Activated naive CD4-positive, alpha-beta T cell treated with anti-CD3 and anti-CD28 coated beads, Interleukin-2, amount 50 U/mL, for 72 hours (primary cell): ENCODE results near the gene CPT2. TPM values are rescaled to one million over a fixed set of nuclear protein-coding genes. Genes with fewer than 3 reads are reported as not detected.
"Not testable (repeated sequence)": the region's sequence is repeated elsewhere in the genome, so short reads cannot be mapped to it uniquely, and the experiment has no call there.

Source experiments
- ATAC-seq, 2 donors: fragments of 150-1000 bp; cut with Tn5 transposase; 2 replicates each; pipeline ENCODE4 v1.10.0; 2021; ENCODE audit warnings: mild to moderate bottlenecking in 2 of 2, moderate library complexity in 2 of 2
- DNase-seq, 2 donors: peaks; one replicate each; pipeline ENCODE4 v3.0.0; 2021 to 2022; ENCODE audit warnings: low spot score in 2 of 2
- H3K27ac Mint-ChIP-seq, 2 donors: one replicate each; pipeline ENCODE4 v1.8.0; 2022; ENCODE audit warnings: mild to moderate bottlenecking in 2 of 2, mixed read lengths in 2 of 2
- H3K36me3 Mint-ChIP-seq, 2 donors: one replicate each; pipeline ENCODE4 v1.8.0; 2022; ENCODE audit warnings: mixed read lengths in 2 of 2
- H3K9me3 Mint-ChIP-seq, 2 donors: one replicate each; pipeline ENCODE4 v1.8.0; 2022; ENCODE audit warnings: mixed read lengths in 2 of 2
- total RNA-seq, 2 donors: library from RNA; stranded (reverse); gene quantifications; one replicate each; pipeline ENCODE4 v1.2.3, GENCODE V29; 2022

CPT2 gene
- total RNA-seq, 2 donors from 2014 or later, result 11.3 to 22.8 TPM

DNA sequence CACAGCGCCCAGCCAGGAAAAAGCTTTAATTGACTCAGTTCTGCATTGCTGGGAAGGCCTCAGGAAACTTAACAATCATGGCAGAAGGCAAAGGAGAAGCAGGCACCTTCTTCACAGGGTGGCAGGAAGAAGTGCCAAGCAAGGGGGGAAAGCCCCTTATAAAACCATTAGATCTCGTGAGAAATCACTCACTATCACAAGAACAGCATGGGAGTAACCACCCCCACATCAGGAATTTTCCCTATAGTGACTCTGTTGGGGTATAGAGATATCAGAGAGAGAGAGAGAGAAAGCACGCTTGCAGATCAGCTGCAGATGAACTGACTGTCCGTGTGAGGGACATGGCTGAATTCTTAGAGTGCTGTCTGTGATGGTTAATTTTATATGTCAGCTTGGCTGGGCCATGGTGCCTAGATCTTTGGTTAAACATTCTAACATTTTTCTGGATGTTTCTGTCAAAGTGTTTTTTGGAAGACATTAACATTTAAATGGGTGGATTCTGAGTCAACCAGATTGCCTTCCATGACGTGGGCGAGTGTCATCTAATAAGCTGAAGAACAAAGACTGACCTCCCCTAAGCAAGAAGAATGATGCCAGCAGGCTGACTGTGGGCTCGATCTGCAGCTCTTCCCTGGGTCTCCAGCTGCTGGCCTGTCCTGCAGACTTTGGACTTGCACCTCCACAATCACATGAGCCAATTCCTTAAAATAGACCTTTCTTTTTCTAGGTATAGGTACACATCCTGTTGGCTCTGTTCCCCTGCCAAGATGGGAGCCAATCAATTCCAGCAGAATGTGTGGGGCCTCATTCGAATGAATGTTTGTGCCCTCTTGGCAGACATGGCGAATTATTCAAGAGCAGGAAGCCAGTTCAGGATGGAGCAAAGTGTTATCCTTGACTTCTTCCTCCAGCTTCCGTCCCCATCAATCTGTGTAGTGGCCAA lies 21.4 kb upstream of the CPT2 start:
- ATAC-seq (no peak), DNase-seq (no peak)
- Mint-ChIP-seq H3K27ac (no peak overlapping the region), H3K9me3 (no peaks in the 10 kb centered on the region), H3K36me3 (no peaks in the 10 kb centered on the region)

DNA sequence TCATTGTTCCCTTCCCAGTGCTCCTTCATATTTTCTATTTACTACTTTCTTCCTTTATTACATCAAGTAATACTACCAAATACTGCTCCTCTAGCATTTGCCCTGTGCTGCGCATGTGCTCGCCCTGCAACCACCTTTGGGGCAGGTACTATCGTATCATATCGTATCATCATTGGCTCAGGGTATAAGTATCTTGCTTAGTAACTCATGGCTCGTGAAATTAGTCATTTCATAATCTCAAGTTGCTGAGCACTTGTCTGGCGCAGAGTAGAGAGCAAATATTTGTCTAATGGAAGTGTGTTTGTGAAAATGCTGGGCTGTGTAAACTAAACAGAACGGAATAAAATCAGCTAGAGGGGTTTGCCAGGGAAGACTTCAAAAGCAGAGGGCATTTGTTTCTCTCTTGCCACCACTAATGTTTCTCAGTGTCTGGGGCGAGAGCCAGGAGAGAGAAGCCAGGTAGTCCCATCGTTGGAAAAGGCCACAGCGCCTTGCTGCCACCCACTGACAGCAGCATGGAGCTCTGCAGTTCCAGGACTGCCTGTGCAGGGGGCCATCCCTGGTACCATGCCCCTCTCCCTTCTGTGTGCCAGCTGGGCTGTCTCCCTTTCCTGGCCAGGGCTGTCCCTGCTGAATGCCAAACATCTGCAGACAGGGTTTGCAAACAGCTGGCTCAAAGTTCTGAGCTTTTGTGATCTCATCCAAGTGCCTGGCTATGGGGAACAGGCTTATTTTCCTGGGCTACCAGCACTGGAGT lies 20.0 kb upstream of the CPT2 start:
- no peaks in the 10 kb centered on the region for H3K9me3 Mint-ChIP-seq
- H3K27ac Mint-ChIP-seq, result no peak overlapping the region
- DNase-seq, result no peak
- ATAC-seq, result no peak
- no peaks in the 10 kb centered on the region for H3K36me3 Mint-ChIP-seq

DNA sequence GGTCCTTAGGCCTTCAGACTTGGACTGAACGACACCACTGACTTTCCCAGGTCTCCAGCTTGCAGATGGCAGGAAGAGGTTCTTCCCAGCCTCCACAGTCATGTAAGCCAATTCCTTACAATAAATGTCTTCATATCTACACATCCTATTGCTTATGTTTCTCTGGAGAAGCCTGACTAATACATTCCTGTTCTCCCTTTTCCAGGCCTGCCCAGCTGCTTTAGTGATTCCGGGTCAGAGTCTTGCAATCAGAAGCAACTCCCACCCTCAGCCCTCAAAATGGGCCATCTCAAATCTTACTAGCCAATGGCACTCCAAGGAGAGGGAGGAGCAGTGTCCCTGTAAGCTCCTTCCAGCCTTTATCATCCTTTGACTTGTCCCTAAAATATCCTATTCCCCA lies 16.4 kb upstream of the CPT2 start:
- DNase-seq (peak in 1 of 2 donors; percentile 39), ATAC-seq (no peak)
- Mint-ChIP-seq H3K36me3 (no peaks in the 10 kb centered on the region), H3K27ac (no peak overlapping the region), H3K9me3 (no peaks in the 10 kb centered on the region)

DNA sequence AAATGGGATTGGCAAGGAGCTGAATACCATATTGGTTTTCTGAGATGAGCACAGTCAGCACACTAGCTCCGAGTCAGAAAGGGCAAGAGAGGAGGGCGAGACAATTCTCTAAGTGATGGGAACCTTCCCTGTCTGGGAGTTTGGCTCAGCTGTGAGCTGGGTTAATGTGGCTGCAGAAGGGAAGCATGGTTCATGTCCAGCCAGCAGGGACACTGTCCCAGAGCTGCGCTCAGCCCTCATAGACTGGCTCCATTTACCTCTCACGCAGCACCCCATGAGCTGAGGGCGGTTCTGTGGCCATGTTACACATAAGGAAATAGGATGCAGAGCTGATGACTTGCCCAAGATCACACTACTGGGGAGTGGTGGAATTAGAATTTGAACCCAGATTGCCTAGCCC lies 15.7 kb upstream of the CPT2 start:
- DNase-seq, result peak in 1 of 2 donors; percentile 6
- no peak overlapping the region for H3K27ac Mint-ChIP-seq
- ATAC-seq, result no peak
- H3K36me3 Mint-ChIP-seq, result no peaks in the 10 kb centered on the region
- H3K9me3 Mint-ChIP-seq, result no peaks in the 10 kb centered on the region

DNA sequence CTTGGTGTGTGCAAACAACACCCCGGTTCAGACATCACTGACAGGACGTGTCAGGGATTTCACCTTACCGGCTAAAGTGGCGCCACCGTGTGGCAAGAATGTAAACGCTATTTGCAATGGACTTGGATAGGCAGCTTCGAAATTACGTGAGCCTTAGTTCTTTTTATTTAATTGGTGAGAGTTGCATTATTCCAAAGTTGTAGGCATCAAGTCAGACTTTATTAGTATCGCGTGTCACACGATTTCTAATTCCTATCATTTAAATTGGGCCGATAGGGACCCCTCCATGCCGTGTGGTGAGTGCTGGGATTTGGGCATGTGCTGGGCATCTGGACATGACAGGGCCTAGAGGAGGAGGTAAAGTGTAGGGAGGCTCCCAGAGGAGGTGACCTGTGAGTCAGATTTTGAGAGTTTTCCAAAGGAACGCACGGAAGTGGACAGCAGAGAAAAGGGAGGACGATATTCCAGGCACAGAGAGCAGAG lies 14.5 kb upstream of the CPT2 start:
- ATAC-seq (peak; percentile 84 to 89), DNase-seq (peak; percentile 69 to 87)
- H3K27ac Mint-ChIP-seq, result no peak overlapping the region
- no peaks in the 10 kb centered on the region for H3K36me3 Mint-ChIP-seq
- no peaks in the 10 kb centered on the region for H3K9me3 Mint-ChIP-seq

DNA sequence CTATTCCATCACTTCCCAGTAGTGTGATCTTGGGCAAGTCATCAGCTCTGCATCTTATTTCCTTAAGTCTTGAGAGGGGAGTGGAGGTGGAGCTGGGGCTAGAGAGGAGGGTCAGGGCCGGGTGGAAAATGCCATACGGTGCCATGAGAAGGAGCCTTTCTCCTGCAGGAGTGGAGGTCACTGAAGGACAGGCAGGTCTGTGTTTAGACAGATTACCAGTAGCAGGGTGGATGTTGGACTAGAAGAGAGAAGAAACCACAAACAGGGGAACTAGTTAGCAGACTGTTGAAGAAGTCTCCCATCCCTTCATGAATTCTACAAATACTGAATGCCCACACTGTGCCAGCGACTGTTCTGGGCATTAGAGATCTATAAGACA lies 13.9 kb upstream of the CPT2 start:
- no peak overlapping the region for H3K27ac Mint-ChIP-seq
- ATAC-seq (no peak), DNase-seq (peak in 1 of 2 donors; percentile 14)
- no peaks in the 10 kb centered on the region for H3K36me3 Mint-ChIP-seq
- no peaks in the 10 kb centered on the region for H3K9me3 Mint-ChIP-seq

DNA sequence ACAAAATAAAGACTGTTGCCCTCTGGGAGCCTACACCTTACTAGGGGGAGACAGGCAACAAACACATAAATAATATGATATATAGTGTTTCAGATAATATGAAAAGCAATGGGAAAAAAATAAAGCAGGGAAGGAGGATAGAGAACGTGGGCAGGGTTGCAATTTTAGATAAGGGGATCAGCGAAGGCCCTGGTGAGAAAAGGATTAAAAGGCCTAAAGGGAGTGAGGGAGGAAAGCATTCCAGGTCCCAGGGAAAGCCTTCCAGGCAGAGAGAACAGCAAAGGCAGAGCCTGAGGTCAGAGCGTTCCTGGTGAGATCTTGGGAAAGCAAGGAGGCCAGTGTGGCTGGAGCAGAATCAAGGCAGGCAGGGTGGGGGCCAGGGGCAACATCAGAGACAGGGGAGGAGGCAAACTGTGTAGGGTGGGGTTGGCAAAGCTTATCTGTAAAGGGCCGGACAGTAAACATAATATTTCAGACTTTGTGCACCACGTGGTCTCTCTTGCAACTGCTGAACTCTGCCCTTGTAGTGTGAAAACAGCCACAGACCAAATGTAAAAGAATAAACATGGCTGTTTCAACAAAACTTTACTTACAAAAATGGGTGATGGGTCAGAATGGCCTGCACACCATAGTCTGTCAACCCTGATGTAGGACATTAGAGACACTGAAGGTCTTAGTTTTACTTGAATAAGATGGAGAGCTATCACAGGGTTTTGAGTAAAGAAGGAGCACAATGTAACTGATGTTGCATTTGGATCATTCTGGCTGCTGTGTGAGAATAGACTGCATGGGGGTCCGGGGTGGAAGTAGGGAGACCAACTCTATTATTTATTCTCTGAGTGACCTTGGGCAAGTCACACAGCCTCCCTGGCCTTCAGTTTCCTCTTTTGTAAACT lies 13.3 kb upstream of the CPT2 start:
- no peak for DNase-seq
- no peaks in the 10 kb centered on the region for H3K9me3 Mint-ChIP-seq

DNA sequence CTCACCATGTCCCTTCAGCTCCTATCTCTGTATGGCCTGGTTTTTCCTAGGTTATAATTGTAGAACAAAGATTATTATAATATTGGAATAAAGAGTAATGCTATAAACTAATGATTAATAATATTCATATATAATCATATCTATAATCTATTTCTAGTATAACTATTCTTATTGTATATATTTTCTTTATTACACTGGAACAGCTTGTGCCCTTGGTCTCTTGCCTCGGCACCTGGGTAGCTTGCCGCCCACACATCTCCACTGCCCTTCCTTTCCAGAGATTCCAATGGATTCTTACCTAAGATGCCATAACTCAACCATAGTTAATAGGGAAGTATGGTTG lies 10.7 kb upstream of the CPT2 start:
- H3K36me3 Mint-ChIP-seq, H3K27ac Mint-ChIP-seq, ATAC-seq, H3K9me3 Mint-ChIP-seq, DNase-seq: not testable (repeated sequence)

More for the DNA sequence above, 13.3 kb upstream of the CPT2 start:
- Mint-ChIP-seq H3K36me3 (no peaks in the 10 kb centered on the region), H3K27ac (no peak overlapping the region)
- ATAC-seq, result no peak

DNA sequence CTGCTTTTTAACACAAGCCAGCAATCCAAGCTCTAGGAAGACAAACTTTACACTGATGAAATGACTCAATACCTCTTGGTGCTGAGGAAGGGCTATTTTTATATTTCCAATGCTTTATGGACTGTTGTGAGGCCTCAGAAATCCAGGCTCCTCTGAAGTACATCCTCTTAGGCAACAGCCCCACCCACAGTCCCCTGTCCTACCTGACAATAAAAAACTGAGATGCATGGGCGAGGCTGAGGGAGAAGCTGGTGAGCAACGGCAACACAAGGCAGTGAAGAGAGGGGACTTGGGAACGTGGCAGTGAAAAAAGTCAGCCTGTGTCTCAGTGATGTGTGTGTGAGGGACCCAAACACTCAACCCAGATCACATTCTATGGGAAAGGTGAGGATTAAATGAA lies 10.1 kb upstream of the CPT2 start:
- ATAC-seq, result no peak

DNA sequence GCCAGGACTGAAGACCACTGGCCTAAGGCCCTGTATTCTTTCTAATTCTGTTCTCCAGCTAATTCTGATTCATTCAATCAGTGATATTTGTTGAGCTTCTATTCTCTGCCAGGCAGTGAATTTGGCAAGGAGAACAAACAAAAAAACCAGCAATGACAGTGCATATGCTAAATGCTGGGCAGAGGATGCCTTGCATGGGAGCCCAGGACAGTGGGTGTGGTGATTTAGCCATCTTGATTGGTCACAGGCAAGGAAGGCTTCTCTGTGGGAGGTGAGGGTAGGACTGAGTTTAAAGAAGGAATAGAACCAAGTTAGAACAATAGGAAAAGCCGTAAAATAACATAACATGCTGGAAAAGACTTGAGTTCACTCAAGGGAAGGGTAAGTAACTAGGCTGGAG lies 9.2 kb upstream of the CPT2 start:
- ATAC-seq (no peak), DNase-seq (no peak)
- no peaks in the 10 kb centered on the region for H3K9me3 Mint-ChIP-seq
- H3K36me3 Mint-ChIP-seq, result no peaks in the 10 kb centered on the region
- H3K27ac Mint-ChIP-seq, result no peak overlapping the region

More for the DNA sequence above, 10.1 kb upstream of the CPT2 start:
- no peak for DNase-seq
- Mint-ChIP-seq H3K36me3 (no peaks in the 10 kb centered on the region), H3K9me3 (no peaks in the 10 kb centered on the region), H3K27ac (no peak overlapping the region)

DNA sequence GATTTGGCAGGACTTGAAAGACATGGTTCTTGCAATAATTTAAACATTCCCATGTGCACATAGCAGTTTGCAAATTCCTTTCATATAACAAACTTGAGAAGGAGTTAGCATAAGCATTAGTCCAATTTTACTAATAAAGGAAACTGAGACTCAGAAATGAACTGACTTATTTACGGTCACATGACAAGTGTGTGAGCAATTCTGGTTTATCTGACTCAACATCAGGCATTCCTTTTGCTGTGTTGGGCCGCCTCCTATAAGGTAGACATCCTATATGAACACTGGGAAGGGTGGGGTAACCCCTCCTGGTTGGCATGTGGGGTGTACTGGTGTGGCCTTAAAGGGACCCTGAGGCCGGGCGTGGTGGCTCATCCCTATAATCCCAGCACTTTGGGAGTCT lies 8.5 kb upstream of the CPT2 start:
- H3K27ac Mint-ChIP-seq, result no peak overlapping the region
- ATAC-seq (no peak), DNase-seq (no peak)
- no peaks in the 10 kb centered on the region for H3K9me3 Mint-ChIP-seq
- H3K36me3 Mint-ChIP-seq, result no peaks in the 10 kb centered on the region

DNA sequence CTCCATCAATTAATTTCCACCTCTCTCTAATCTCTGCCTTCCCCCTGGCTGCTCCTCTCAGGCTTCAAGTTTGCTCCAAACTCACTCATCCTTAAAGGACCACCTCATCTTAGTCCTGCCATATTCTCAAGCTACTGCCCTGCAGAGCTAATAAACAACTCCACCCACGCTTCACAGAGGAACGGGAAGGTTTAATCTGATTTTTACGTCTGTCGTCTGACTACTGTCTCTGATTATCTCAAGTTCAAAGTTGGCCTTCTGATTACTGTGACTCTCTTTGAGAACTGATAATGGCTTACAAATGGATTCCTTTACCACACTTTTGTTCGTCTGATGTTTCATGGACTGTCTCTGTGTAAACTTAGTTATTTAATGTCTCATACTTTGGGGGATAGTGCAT lies 7.6 kb upstream of the CPT2 start:
- no peaks in the 10 kb centered on the region for H3K36me3 Mint-ChIP-seq
- no peak for ATAC-seq
- H3K27ac Mint-ChIP-seq, result no peak overlapping the region
- no peak for DNase-seq
- no peaks in the 10 kb centered on the region for H3K9me3 Mint-ChIP-seq

DNA sequence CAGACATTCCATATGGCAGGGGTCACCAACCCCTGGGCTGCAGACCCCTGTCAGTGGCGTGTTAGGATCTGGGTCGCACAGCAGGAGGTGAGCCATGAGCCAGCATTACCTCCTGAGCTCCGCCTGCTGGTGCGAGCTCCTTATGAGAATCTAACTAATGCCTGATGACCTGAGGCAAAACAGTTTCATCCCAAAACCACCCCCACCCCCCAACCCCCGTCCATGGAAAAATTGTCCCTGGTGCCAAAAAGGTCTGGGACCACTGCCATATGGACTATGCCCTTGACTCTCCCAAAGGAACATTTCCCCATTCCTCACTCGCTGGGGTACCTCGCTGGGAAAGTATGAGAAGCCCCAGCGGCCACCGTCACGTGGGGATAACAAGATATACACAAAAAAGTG lies 6.4 kb upstream of the CPT2 start:
- DNase-seq (no peak), ATAC-seq (no peak)
- no peaks in the 10 kb centered on the region for H3K9me3 Mint-ChIP-seq
- H3K36me3 Mint-ChIP-seq, result no peaks in the 10 kb centered on the region
- H3K27ac Mint-ChIP-seq, result no peak overlapping the region

DNA sequence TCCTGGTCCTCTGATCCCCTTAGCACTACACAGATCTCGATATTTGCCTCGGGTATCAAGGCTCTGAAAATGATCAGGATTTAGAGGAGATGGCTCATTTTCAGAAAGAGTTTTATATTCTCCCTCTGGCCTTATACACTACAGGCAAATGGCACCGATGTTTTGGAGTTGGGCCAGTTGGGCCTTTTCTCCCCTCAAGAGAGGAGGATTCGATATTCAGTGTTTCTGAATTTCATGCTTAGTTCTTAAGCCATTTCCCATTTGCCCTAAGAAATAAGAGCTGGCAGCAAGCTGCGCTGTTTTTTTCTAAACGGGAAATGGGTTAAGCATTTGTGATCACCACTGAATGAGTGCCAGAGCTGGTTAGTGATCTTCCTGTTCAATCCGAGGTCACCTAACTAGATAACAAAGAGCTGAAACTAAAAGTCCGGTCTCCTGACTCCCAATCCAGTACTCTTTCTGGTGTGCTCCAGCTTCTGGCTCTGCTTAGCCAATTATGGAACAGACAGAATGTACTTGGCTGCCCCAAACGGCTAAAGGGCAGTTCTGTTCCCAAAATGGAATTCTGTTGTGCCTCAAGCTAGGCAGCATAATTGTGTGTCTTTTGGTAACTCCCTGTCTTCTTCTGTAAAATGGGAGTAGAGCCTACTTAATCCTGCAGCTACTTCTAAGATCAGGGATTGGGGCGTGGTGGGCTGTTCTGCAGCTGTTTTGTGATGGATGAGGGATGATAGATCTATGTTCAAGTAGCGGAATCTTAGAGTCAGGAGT lies 1.2 kb upstream of the CPT2 start:
- Mint-ChIP-seq H3K36me3 (peaks cover 15 to 16% of the 10 kb centered on the region in 2 donors), H3K9me3 (no peaks in the 10 kb centered on the region), H3K27ac (peak overlapping the region in 1 of 2 donors; percentile 99)
- ATAC-seq (no peak), DNase-seq (no peak)

DNA sequence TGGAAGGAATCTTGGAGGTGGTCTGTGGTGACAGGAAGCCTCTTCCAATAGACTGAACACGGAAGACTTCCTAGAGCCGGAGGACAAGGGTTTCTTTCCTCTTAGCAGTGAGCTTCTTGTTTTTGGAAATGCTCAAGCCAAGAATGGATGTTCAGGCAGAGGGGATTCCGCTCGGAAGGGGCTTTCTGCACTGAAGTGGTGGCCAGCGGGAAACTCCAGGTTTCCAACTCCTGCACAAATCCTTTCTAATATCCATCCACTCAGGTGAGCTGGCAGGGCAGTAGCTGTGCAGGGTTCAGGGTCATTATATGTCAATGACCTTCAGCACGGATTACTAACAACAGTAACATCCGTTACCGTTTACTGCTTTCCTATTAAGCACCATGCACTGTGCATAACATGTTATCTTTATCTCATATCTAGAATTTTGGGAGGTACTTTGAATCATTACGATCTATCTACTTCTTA lies 573 bp upstream of the CPT2 start:
- no peak for DNase-seq
- Mint-ChIP-seq H3K9me3 (no peaks in the 10 kb centered on the region), H3K36me3 (peaks cover 15 to 16% of the 10 kb centered on the region in 2 donors), H3K27ac (peak overlapping the region; percentile 85 to 99)
- ATAC-seq, result peak; percentile 11 to 26
